HG02840 (cell line): ENCODE results near the gene RNF19B.
"Not testable (repeated sequence)": the region's sequence is repeated elsewhere in the genome, so short reads cannot be mapped to it uniquely, and the experiment has no call there.

ENCODE experiments used
- ATAC-seq: cut with Tn5 transposase; IDR thresholded peaks from one replicate; pipeline ENCODE4 v1.9.1; 2021; ENCODE audit warnings: mild to moderate bottlenecking, moderate library complexity, moderate number of reproducible peaks; ENCODE audit not compliant: unreplicated experiment, low FRiP score

RNF19B gene

GRCh38 chr1:32992489-32993323 is 28.1 kb upstream of the RNF19B start:
- peak; percentile 72 for ATAC-seq

DNA sequence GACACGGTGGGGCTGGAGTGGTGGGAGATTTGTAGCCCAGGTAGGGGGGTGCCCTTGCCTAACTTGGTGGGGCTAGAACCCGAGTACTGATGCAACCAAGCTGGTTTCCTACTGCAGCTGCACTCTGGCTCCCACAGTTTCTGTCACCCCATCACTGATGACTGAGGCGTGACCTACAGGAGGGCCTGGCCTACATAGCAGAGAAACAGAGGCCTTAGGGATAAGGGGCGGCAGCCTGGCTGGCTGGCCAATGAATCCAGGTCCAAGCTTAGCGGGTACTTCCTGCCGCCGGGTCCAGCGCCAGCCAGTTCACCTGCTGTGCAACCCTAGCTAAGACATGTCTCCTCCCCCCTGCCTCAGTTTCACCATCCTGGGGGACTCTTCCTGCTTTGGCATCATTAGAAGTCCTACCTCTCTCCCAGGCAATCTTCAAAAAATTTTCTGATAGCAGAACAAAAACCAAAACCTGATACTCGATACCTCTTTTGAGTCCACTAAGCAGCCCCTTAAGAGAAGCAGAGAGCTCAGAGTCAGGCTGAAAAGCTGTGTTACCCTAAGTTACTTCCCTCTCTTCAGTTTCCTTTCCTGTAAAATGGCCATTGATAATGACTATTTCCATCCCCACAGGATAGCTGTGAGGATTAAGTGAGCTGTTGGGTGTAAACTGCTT is 27.3 kb upstream of the RNF19B start:
- no peak for ATAC-seq

DNA sequence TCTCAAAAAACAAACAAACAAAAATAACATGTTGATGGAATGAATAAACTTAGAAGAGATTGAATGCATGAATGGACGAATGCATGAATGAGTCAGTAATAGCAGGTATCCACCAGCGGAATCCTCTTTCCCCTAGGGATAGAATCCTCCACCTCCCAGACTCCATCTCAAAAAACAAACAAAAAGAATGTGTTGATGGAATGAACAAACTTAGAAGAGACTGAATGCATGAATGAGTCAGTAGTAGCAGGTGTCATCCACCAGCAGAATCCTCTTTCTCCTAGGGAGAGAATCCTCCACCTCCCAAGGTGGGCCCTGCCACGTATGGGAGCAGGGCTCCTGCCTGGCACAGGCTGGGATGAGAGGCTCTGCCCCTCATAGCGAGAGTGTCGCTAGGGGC is 26.8 kb upstream of the RNF19B start:
- ATAC-seq = no peak

- no peak for ATAC-seq
Measured at GRCh38 chr1:32990887-32991286, 26.3 kb upstream of the RNF19B start.

- ATAC-seq = no peak
Measured at GRCh38 chr1:32989160-32990050, 24.8 kb upstream of the RNF19B start.

DNA sequence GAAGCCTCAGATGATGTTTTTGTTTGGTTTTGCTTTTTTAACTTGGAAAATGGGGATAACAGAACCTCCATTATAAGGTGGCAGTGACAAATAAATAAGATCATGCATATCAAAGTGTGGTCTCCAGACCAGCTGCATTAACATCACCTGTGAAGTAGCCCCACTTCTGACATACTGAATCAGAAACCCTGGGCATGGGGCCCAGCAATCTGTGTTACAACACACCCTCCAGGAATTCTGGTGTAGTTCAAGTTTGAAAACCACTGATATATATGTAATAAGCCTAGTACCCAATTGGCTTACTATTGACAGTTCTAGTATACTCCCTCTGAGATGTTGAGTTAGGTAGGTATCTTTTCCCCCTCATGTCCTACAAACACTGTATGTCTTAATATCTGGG is 24.1 kb upstream of the RNF19B start:
- ATAC-seq = no peak

DNA sequence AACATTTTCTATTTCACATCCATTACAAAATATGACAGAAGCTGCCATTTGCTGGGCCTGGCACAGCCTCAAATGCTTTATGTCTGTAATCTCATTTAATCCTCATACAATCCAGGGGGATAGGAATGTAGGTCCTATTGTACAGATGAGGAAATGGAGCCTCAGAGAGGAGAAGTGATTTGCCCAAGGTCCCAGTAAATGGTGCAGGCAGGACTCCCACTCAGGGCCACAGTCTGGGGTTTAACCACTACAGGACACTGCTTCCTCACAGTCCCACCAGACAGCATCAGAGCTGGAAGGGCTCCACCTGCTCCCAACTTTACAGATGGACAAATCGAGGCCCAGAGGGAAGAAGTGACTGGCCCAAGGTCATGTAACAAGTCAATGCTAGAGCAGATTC is 20.6 kb upstream of the RNF19B start:
- no peak for ATAC-seq

DNA sequence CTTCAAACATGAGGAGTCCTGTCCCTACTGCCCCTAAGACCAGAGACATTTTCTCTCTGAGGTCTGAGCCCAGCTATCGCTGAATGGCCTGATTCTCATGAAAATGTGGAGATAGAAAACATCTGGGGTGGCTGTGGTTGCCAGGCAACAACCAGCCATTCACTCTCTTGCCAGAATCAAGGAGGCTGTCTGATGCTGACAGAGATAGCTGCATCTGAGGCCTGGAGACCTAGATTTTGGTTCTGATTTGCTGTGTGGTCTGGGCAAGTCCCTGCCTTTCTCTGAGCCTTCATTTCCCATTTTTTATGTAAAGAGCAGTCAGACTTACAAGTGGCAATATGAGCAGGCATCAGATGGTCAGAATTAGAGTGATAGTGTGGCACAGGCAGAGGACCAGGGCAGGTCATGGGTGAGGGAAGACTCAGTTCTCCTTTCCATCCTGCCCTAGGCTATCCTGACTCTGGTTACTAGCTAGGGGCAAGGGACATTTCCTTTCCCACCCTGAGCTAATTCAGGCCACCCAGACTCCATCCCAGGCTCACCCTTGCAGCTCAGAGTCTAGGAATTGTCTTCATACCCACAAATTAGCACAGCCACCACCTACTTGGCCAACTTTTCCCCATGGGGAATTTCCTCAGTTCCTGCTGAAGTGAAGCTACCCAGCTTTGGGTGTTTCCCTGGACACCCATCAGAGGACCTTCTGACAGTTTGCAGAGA is 20.0 kb upstream of the RNF19B start:
- no peak for ATAC-seq

GRCh38 chr1:32984090-32984454 is 19.5 kb upstream of the RNF19B start:
- ATAC-seq = no peak

- ATAC-seq = no peak
Measured at GRCh38 chr1:32983020-32983419, 18.4 kb upstream of the RNF19B start.

GRCh38 chr1:32981003-32981901 is 16.6 kb upstream of the RNF19B start:
- ATAC-seq = peak; percentile 83

- no peak for ATAC-seq
Measured at GRCh38 chr1:32980080-32980479, 15.5 kb upstream of the RNF19B start.

DNA sequence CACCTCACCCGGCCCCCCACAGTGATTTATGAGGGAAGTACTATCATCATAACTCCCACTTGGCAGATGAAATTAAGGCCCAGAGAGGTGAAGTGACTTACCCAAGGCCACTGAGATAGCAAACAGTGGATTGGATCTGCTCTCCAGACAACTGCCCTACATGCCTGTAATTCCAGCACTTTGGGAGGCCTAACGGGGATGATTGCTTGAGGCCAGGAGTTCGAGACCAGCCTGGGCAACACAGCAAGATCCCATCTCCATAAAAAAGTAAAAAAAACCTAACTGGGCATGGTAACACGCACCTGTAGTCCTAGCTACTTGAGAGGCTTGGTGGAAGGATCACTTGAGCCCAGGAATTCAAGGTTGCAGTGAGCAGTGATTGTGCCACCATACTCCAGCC is 14.2 kb upstream of the RNF19B start:
- no peak for ATAC-seq

GRCh38 chr1:32977546-32978087 is 13.0 kb upstream of the RNF19B start:
- ATAC-seq = no peak

GRCh38 chr1:32975055-32975454 is 10.4 kb upstream of the RNF19B start:
- not testable (repeated sequence) for ATAC-seq

- not testable (repeated sequence) for ATAC-seq
Measured at GRCh38 chr1:32973458-32973857, 8.8 kb upstream of the RNF19B start.

- ATAC-seq = no peak
Measured at GRCh38 chr1:32972814-32973428, 8.3 kb upstream of the RNF19B start.

GRCh38 chr1:32971576-32971975 is 7.0 kb upstream of the RNF19B start:
- no peak for ATAC-seq

DNA sequence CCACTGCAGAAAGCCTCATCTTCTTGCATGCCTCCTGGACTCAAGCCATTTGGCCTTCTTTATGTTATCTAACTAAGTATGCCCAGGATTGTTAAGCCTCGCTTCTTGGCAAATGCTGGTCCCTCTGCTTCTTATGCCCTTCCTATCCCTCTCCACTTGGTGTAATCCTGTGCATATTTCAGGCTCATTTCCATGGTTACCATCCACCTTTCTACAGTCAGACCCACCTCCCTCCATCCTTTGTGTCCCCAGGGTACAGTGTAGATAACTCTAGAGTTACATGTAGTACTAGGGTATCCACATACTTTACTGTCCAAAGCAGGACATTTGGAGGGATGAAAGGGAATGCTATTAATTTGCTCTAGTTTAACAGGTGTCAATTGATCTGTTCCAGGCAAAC is 6.5 kb upstream of the RNF19B start:
- ATAC-seq = no peak
